Ramos (cell line): ENCODE measurements around the gene FERMT2.
"Not testable (repeated sequence)": the region's sequence is repeated elsewhere in the genome, so short reads cannot be mapped to it uniquely, and the experiment has no call there.

Experiments used
- in situ Hi-C: fragments of 300-500 bp; cut with MboI; formaldehyde crosslinking; loops from one replicate; pipeline ENCODE4 v1.14.3; 2022; ENCODE audit warnings: low sequenced_read_pairs; ENCODE audit not compliant: unreplicated experiment

Gene FERMT2

DNA sequence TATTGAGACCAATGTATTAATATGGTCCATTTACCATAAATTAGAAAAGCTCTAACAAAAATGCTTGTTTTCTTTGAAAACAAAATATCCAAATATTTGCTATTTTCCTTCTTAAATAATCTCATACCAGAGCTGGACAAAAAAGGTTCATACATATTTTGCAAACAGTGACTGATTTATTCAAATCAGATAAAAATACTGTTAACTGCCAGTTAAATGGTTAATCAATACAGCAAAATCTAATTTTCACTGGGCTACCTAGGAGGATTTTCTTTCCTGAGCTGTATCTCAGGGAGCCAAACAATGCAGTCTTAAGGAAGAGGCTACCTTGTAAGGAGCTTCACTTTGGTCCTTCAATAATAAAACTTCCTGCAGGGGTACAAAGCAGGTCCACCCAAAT, 2.0 kb downstream of the FERMT2 start:
- in situ Hi-C loops = no loop called here

DNA sequence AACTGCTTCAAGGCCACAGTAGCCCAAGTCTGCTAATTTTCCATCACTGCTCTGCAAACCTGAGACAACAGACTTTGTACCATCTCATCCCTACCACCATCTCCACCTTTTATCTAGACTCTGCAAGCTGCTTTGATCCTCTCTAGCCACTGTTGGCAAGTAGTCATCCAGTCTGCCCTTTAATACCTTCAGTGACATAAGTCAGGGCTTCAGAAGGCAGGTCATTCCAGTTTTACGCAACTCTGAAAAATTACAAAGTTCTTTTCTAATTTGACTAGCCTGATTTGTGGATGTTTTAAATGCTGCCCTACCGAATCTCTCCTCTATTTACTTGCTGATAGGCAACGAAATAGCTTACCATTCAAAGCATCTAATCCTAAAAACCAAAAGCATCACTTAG, 2.8 kb downstream of the FERMT2 start:
- in situ Hi-C loops = no loop called here

GRCh38 chr14:52944254-52944653, 6.6 kb downstream of the FERMT2 start:
- in situ Hi-C loops = no loop called here

GRCh38 chr14:52939427-52939826, 11.4 kb downstream of the FERMT2 start:
- in situ Hi-C loops = no loop called here

DNA sequence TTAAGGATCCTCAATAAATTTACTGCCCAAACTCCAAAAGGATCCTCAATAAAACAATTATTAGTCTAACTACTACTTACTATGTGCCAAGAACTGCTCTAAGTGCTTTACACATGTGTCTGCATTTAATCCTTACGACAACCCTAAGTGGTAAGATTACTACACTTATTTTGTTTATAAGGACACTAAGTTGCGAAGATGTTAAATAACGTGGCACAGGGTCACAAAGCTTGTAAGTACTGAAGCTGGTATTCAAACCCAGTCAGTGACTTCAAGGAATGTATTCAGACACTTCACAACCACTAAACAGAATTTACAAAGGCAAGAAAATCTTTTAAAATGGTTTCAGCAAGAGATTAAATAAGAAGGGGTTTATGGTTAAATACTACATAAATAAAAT, 13.0 kb downstream of the FERMT2 start:
- in situ Hi-C loops = no loop called here

DNA sequence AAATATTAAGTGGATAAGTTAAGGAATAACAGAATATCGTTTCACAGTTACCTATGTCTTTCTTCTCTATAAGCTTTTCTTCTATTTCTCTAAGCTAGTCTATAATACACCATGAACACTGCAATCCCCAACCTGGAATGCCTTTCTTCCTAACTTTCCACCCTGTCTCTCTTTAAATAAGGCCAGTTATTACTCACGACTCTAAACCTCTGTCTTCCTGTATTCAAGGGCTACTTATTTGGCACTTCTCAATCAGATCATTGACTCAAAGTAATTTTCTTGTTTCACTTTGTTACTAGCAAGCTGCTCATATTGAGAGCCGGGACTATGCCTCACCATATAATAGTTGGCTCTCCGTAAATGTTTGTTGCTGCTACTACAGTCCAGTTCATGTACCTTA, 13.5 kb downstream of the FERMT2 start:
- in situ Hi-C loops = no loop called here

DNA sequence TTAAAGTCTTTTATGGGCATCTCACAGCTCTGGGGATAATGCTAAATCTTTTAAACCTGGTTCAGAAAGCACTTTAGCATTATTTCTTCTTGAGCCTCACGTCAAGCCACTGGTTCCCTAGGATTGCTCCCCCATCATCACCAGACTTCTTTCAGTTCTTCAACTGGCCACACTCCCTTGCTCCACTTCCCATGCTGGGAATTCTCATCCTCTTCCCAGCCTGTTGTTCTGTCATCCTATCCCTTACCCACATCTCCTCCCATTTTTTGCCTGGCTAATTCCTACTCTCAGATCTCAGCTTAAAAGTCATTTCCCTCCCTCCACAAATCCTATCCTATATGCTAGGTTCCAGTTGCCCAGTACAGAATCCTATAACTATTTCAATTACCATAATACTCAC, 14.4 kb downstream of the FERMT2 start:
- in situ Hi-C loops = no loop called here

- in situ Hi-C loops = no loop called here
These were observed 15.0 kb downstream of the FERMT2 start for GRCh38 chr14:52935833-52936232.

DNA sequence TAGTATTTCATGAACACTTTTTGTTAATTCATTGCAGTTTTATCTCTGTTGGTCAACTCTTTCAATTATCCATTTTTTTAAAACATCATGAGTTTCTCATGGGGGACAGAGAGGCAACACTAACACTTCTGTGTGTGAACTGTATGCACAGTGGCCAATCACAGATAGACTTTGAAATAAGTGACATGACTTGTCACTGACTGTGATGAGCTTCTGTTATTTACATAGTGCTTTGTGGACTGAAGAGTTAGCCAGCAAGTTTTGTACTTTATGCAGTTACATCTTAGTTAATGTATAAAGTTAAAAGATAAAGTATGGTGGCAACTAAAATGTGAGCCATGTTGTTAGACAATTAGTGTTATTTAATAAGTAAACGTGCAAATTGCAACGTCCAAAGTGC, 16.1 kb downstream of the FERMT2 start:
- in situ Hi-C loops = no loop called here

- in situ Hi-C loops = no loop called here
These were observed 21.6 kb downstream of the FERMT2 start for GRCh38 chr14:52929192-52929807.

DNA sequence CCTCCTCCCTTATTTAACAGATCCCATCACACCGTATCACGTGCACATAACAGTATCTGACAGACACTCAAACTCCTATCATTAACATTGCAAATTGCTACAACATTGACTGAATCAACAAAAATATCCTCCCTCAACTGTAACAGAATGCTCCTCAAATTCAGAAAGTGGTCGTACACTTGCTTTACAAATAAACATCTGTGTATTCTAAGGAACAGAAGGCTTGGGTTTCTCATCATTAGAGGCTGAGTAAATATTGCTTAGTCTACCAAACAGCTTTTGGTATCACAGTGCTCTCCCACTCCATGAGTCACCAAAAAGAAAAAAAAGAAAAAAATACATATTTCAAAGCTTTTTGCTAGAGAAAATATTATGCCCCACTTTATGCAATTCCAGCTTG, 23.9 kb downstream of the FERMT2 start:
- in situ Hi-C loops = no loop called here

GRCh38 chr14:52923902-52924575, 26.8 kb downstream of the FERMT2 start:
- in situ Hi-C loops = no loop called here

DNA sequence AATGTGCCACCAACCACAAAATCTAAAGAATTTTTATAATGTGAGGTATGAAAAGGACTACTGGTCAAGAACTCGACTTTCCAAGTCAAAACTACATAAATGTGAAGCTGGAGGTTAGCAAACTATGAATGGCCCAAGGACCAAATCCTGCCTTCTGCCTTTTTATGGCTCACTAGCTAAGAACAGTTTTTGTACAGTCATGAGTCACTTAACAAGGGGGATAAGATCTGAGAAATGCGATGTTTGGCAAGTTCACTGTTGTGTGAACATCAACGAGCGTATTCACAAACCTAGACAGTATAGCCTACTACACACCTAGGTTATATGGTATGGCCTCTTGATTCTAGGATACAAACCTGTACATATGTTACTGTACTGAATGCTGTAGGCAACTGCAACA, 28.2 kb downstream of the FERMT2 start:
- in situ Hi-C loops = no loop called here

DNA sequence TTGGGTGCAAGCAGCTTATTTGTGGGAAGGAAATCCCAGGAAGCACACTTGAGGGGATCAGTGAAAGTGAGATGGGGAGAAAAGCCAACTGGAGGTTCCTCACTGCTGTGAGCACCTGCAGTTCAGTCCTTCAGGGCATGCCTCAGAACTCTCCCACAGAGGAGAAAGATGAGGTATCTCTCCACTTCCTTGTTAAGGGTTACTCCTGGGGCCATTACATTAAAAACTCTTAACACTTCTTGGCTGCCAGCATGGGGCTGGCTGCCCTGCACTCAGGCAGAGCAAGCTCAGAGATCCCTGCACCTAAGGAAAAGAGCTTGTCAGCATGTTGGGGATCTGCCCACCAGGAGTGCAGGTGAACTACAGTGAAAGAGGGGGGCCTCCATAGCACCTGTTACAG, 28.8 kb downstream of the FERMT2 start:
- in situ Hi-C loops = no loop called here

GRCh38 chr14:52920411-52920810, 30.4 kb downstream of the FERMT2 start:
- in situ Hi-C loops = not testable (repeated sequence)

DNA sequence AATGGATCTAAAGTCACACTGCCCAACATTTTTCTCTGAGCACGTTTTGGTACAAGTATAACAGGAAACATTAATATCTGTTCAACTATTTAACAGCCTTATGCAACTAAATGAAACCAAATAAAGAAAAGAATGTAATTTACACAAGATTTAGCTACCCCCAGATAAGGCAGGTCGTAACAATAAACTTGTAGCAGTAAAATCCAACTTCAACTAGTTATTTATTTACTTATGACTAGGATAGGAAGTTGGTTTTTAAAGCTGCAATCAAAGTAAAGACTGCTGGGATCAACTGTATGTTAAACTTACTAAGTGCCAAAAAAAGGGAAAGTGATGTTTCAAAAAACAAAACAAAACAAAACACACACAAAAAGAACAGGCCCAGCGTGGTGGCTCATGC, 30.9 kb downstream of the FERMT2 start:
- in situ Hi-C loops = no loop called here

GRCh38 chr14:52918486-52918885, 32.4 kb downstream of the FERMT2 start:
- in situ Hi-C loops = no loop called here

DNA sequence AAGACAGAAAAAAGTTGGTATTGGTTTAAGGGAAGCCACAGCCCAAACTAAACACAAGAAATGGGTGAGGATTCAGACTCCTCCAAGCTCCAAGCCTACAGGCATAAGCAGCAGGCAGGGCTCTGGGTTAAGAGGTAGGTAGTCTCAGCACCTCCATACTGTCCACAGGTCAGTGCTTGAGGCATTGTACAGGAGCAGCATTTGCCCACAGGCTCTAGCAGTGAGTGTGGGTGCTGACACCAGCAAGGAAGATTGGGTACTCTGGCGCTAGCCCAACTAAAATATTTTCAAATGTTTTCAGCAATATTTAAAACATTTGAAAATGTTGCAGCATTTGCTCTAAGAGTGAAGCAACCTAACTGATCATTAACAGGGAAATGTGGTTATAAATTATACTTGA, 33.1 kb downstream of the FERMT2 start:
- in situ Hi-C loops = no loop called here

DNA sequence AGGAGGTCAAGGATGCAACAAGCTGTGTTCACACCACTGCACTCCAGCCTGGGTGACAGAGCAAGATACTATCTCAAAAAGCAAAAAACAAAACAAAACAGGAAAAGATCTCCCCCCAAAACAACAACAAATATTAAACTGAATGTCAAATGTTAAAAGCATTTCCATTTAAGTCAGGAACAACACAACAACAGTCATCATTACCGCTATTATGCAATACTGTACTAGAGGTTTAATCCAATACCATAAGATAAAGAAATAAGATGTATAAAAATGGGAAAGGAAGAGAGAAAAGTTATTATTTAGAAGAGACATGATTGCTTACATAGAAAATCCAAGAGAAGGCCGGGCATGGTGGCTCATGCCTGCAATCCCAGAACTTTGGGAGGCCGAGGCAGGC, 36.6 kb downstream of the FERMT2 start:
- in situ Hi-C loops = no loop called here

DNA sequence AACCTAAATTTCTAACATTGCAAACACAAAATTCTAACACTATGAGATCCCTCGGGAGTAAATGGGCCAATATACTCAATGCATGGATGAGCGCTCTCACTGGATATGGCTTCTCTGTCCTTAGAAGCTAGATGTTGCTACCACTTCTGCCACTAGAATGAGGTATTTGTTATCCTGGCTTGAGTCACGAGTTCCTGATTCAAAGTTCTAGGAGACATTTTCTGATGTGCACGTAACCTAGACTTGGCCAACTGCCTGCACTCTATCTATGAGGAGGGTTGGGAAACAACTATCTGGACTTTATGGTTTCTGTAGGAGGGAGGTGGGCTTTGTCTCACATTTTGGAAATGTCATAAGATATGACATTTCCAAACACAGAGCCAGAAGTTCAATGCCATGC, 37.6 kb downstream of the FERMT2 start:
- in situ Hi-C loops = no loop called here

DNA sequence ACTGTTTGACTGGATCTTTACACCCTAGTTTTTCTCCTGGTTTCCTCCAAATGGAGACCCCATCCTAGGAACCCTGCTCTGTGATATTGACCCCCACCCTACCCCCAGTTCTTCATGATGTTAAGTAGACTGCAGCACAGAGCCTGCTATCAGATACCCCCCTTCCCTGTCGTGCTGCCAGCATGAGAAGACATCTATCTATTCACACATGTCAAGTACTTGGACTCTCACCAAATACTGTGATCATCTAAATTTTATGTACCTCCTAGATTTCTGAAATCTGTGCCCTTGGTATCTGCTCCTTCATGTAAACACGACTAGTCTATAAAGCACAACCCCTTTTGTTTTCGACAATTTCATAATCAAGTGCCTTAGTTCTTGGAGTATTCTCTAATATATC, 38.9 kb downstream of the FERMT2 start:
- in situ Hi-C loops = no loop called here

- in situ Hi-C loops = no loop called here
These were observed 40.3 kb downstream of the FERMT2 start for GRCh38 chr14:52910572-52910971.
